ENCODE measurements around the gene SNX10.
A peak's percentile ranks its signal among the peaks of the same experiment; 100 is the strongest.

Gene SNX10

GRCh38 chr7:26370011-26370410, 78.3 kb downstream of the SNX10 start:
- DNase-seq = no peak

- no peak for DNase-seq
Measured at GRCh38 chr7:26372249-26372648, 80.6 kb downstream of the SNX10 start.

- DNase-seq = no peak
Measured at GRCh38 chr7:26372704-26373103, 81.0 kb downstream of the SNX10 start.

GRCh38 chr7:26374647-26375373, 83.1 kb downstream of the SNX10 start:
- no peak for DNase-seq

- no peak for DNase-seq
Measured at GRCh38 chr7:26375726-26376174, 84.1 kb downstream of the SNX10 start.

GRCh38 chr7:26376175-26376917, 84.7 kb downstream of the SNX10 start:
- DNase-seq = peak; percentile 54

- DNase-seq = no peak
Measured at GRCh38 chr7:26378016-26378415, 86.4 kb downstream of the SNX10 start.

- no peak for DNase-seq
Measured at GRCh38 chr7:26379711-26380110, 88.0 kb downstream of the SNX10 start.

- DNase-seq = no peak
Measured at GRCh38 chr7:26381476-26382353, 90.1 kb downstream of the SNX10 start.

- DNase-seq = no peak
Measured at GRCh38 chr7:26385240-26385639, 93.6 kb downstream of the SNX10 start.

GRCh38 chr7:26387731-26388130, 96.1 kb downstream of the SNX10 start:
- no peak for DNase-seq

- no peak for DNase-seq
Measured at GRCh38 chr7:26388256-26388655, 96.6 kb downstream of the SNX10 start.

GRCh38 chr7:26390016-26390415, 98.4 kb downstream of the SNX10 start:
- DNase-seq = no peak

GRCh38 chr7:26393818-26394217, 102.2 kb downstream of the SNX10 start:
- no peak for DNase-seq

- DNase-seq = no peak
Measured at GRCh38 chr7:26397332-26397731, 105.7 kb downstream of the SNX10 start.

- DNase-seq = peak; percentile 41
Measured at GRCh38 chr7:26397796-26398426, 106.2 kb downstream of the SNX10 start.

- peak; percentile 52 for DNase-seq
Measured at GRCh38 chr7:26398427-26398755, 106.7 kb downstream of the SNX10 start.

- peak; percentile 47 for DNase-seq
Measured at GRCh38 chr7:26398756-26399509, 107.3 kb downstream of the SNX10 start.

- DNase-seq = no peak
Measured at GRCh38 chr7:26399736-26400135, 108.1 kb downstream of the SNX10 start.

- no peak for DNase-seq
Measured at GRCh38 chr7:26403640-26404039, 112.0 kb downstream of the SNX10 start.

GRCh38 chr7:26404189-26404996, 112.7 kb downstream of the SNX10 start:
- DNase-seq = no peak

Data from activated CD4-positive, alpha-beta T cell treated with anti-CD3 and anti-CD28 coated beads for 48 hours (primary cell).